ENCODE data around the gene ZBTB17. TPM values are rescaled to one million over a fixed set of nuclear protein-coding genes. Genes with fewer than 3 reads are reported as not detected.

ZBTB17 gene
- total and polyA plus RNA-seq, 4 donors, result 28.0 to 47.1 (median 44.2) TPM

- Histone ChIP-seq H3K27me3 (ENCODE audit: control insufficient read depth in 3 of 3, insufficient read depth in 3 of 3, low read length in 2 of 3) (no peaks in the 10 kb centered on the region), H3K36me3 (ENCODE audit: control insufficient read depth in 4 of 4, insufficient read depth in 4 of 4, low read length in 4 of 4) (peaks cover 9 to 61% (median 23%) of the 10 kb centered on the region in 4 donors), H3K9ac (ENCODE audit: insufficient read depth in 1 of 2, low read length in 2 of 2) (no peak overlapping the region), H3K9me3 (ENCODE audit: control insufficient read depth in 4 of 4, insufficient read depth in 3 of 4, low read length in 3 of 4) (no peaks in the 10 kb centered on the region), H3K4me1 (ENCODE audit: control insufficient read depth in 5 of 5, insufficient read depth in 5 of 5, low read length in 5 of 5) (peaks cover 10 to 27% (median 27%) of the 10 kb centered on the region in 5 donors), H3K4me3 (no peak overlapping the region), H3K27ac (ENCODE audit: low read depth in 1 of 2, low read length in 1 of 2) (no peak overlapping the region)
- 89 to 91% methylated on average over 18 of the region's 18 CpGs for WGBS, 2 donors
- no peak for TF ChIP-seq CTCF (IDR thresholded peaks at IDR 0.05; ENCODE audit: control extremely low read depth, extremely low read depth)
- no peak for DNase-seq
- no peak for ATAC-seq (ENCODE audit: insufficient read depth, low FRiP score)
Measured at GRCh38 chr1:15946571-15947381, 29.1 kb downstream of the ZBTB17 start.

DNA sequence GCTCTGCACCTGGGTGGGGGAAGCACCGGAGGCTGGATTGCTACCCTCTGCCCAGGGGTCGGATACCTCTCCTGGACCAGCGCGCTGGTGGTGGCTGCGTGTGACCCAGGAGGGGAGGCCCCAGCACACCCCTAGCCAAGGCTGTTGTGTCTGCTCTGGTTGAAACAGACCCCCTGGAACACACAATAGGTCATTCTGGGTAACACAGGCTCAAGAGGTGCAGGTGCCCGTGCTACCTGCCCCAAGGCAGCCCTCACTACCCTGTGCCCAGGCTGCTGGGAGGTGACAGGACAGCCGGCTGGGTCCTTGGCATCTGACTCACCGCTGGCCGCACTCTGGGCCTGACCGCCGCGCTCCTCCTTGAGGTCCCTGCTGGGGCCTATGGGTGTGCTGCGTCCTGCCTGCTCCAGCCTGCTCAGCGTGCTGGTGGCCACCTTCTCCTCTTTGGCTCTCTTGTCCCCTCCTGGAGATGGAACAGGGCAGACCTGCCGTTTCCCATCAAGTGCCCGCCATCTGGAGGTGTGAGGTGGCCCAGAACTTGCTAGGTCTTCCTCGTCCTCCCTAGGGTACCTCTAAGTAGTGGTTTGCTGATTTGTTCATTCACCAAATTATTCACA, 30.0 kb downstream of the ZBTB17 start:
- H3K36me3 ChIP-seq (ENCODE audit: control insufficient read depth in 4 of 4, insufficient read depth in 4 of 4, low read length in 4 of 4), result peaks cover 10 to 70% (median 27%) of the 10 kb centered on the region in 4 donors

GRCh38 chr1:15945011-15945831, 30.7 kb downstream of the ZBTB17 start:
- Histone ChIP-seq H3K4me3 (no peak overlapping the region), H3K4me1 (ENCODE audit: control insufficient read depth in 5 of 5, insufficient read depth in 5 of 5, low read length in 5 of 5) (peaks cover 3 to 14% (median 11%) of the 10 kb centered on the region in 5 donors), H3K36me3 (ENCODE audit: control insufficient read depth in 4 of 4, insufficient read depth in 4 of 4, low read length in 4 of 4) (peaks cover 11 to 74% (median 31%) of the 10 kb centered on the region in 4 donors), H3K9ac (ENCODE audit: insufficient read depth in 1 of 2, low read length in 2 of 2) (no peak overlapping the region), H3K27me3 (ENCODE audit: control insufficient read depth in 3 of 3, insufficient read depth in 3 of 3, low read length in 2 of 3) (no peaks in the 10 kb centered on the region), H3K9me3 (ENCODE audit: control insufficient read depth in 4 of 4, insufficient read depth in 3 of 4, low read length in 3 of 4) (no peaks in the 10 kb centered on the region), H3K27ac (ENCODE audit: low read depth in 1 of 2, low read length in 1 of 2) (no peak overlapping the region)
- ATAC-seq (ENCODE audit: insufficient read depth, low FRiP score), result no peak
- WGBS, 2 donors, result 94 to 95% methylated on average over 39 of the region's 39 CpGs
- no peak for DNase-seq
- no peak for TF ChIP-seq CTCF (IDR thresholded peaks at IDR 0.05; ENCODE audit: control extremely low read depth, extremely low read depth)

More for the DNA sequence above, 30.0 kb downstream of the ZBTB17 start:
- Histone ChIP-seq H3K4me3 (no peak overlapping the region), H3K9me3 (ENCODE audit: control insufficient read depth in 4 of 4, insufficient read depth in 3 of 4, low read length in 3 of 4) (no peaks in the 10 kb centered on the region), H3K27ac (ENCODE audit: low read depth in 1 of 2, low read length in 1 of 2) (no peak overlapping the region), H3K9ac (ENCODE audit: insufficient read depth in 1 of 2, low read length in 2 of 2) (no peak overlapping the region), H3K27me3 (ENCODE audit: control insufficient read depth in 3 of 3, insufficient read depth in 3 of 3, low read length in 2 of 3) (no peaks in the 10 kb centered on the region), H3K4me1 (ENCODE audit: control insufficient read depth in 5 of 5, insufficient read depth in 5 of 5, low read length in 5 of 5) (peaks cover 7 to 20% (median 18%) of the 10 kb centered on the region in 5 donors)
- no peak for TF ChIP-seq CTCF (IDR thresholded peaks at IDR 0.05; ENCODE audit: control extremely low read depth, extremely low read depth)
- WGBS, 2 donors, result 93 to 96% methylated on average over 17 of the region's 17 CpGs
- DNase-seq (no peak), ATAC-seq (ENCODE audit: insufficient read depth, low FRiP score) (no peak)

Data from lung (tissue), 12 donors.